Measurements from ENCODE around the gene GUCY2D.
A peak's percentile ranks its signal among the peaks of the same experiment; 100 is the strongest.

GUCY2D gene

GRCh38 chr17:7992924-7993323 lies 9.5 kb upstream of the GUCY2D start:
- DNase-seq = no peak

- DNase-seq = no peak
These were observed 8.3 kb upstream of the GUCY2D start for GRCh38 chr17:7993972-7994589.

GRCh38 chr17:7995724-7996123 lies 6.7 kb upstream of the GUCY2D start:
- no peak for DNase-seq

- peak; percentile 21 for DNase-seq
These were observed 5.2 kb upstream of the GUCY2D start for GRCh38 chr17:7997186-7997585.

GRCh38 chr17:8002721-8003593 lies 542 bp downstream of the GUCY2D start:
- no peak for DNase-seq

GRCh38 chr17:8003594-8004181 lies 1.3 kb downstream of the GUCY2D start:
- DNase-seq = no peak

GRCh38 chr17:8004899-8005298 lies 2.5 kb downstream of the GUCY2D start:
- DNase-seq = no peak

GRCh38 chr17:8005357-8005756 lies 2.9 kb downstream of the GUCY2D start:
- no peak for DNase-seq

- DNase-seq = peak; percentile 19
These were observed 3.7 kb downstream of the GUCY2D start for GRCh38 chr17:8005967-8006730.

GRCh38 chr17:8006836-8007680 lies 4.6 kb downstream of the GUCY2D start:
- no peak for DNase-seq

- no peak for DNase-seq
These were observed 5.4 kb downstream of the GUCY2D start for GRCh38 chr17:8007836-8008235.

- no peak for DNase-seq
These were observed 9.7 kb downstream of the GUCY2D start for GRCh38 chr17:8012045-8012580.

GRCh38 chr17:8012996-8013640 lies 10.7 kb downstream of the GUCY2D start:
- DNase-seq = no peak

- DNase-seq = no peak
These were observed 11.5 kb downstream of the GUCY2D start for GRCh38 chr17:8013731-8014557.

- no peak for DNase-seq
These were observed 12.1 kb downstream of the GUCY2D start for GRCh38 chr17:8014558-8014850.

GRCh38 chr17:8015236-8015956 lies 13.0 kb downstream of the GUCY2D start:
- no peak for DNase-seq

- no peak for DNase-seq
These were observed 13.7 kb downstream of the GUCY2D start for GRCh38 chr17:8015957-8016631.

- peak; percentile 36 for DNase-seq
These were observed 14.4 kb downstream of the GUCY2D start for GRCh38 chr17:8016632-8017424.

- DNase-seq = no peak
These were observed 16.0 kb downstream of the GUCY2D start for GRCh38 chr17:8018436-8018835.
